CD4-positive, alpha-beta T cell treated with Interleukin-6 for 4 hours (primary cell): ENCODE results near the gene SWI5.
"Not testable (repeated sequence)": the region's sequence is repeated elsewhere in the genome, so short reads cannot be mapped to it uniquely, and the experiment has no call there.

Experiments used
- DNase-seq: peaks from one replicate; pipeline ENCODE4 v3.0.0-alpha.2; 2020; ENCODE audit warnings: mixed read lengths

The SWI5 gene

GRCh38 chr9:128276008-128276573 is at the start of gene SWI5:
Gene SWI5, plus strand, starts transcription at chr9:128276276.
- DNase-seq, result peak; percentile 100

GRCh38 chr9:128226412-128226801 is 49.7 kb upstream of the SWI5 start:
- no peak for DNase-seq

- not testable (repeated sequence) for DNase-seq
Measured at GRCh38 chr9:128230897-128231296, 45.2 kb upstream of the SWI5 start.

GRCh38 chr9:128231638-128232527 is 44.2 kb upstream of the SWI5 start:
- no peak for DNase-seq

GRCh38 chr9:128232528-128233428 is 43.3 kb upstream of the SWI5 start:
- DNase-seq, result no peak

- no peak for DNase-seq
Measured at GRCh38 chr9:128233817-128234406, 42.2 kb upstream of the SWI5 start.

- DNase-seq, result no peak
Measured at GRCh38 chr9:128242124-128242523, 34.0 kb upstream of the SWI5 start.

- no peak for DNase-seq
Measured at GRCh38 chr9:128242828-128243214, 33.3 kb upstream of the SWI5 start.

GRCh38 chr9:128243215-128244018 is 32.7 kb upstream of the SWI5 start:
- no peak for DNase-seq

- DNase-seq, result no peak
Measured at GRCh38 chr9:128244091-128244836, 31.8 kb upstream of the SWI5 start.

- no peak for DNase-seq
Measured at GRCh38 chr9:128244837-128245231, 31.2 kb upstream of the SWI5 start.

- no peak for DNase-seq
Measured at GRCh38 chr9:128245421-128246151, 30.5 kb upstream of the SWI5 start.

- DNase-seq, result no peak
Measured at GRCh38 chr9:128246471-128246870, 29.6 kb upstream of the SWI5 start.

- no peak for DNase-seq
Measured at GRCh38 chr9:128247226-128247803, 28.8 kb upstream of the SWI5 start.

- DNase-seq, result no peak
Measured at GRCh38 chr9:128249558-128249907, 26.5 kb upstream of the SWI5 start.

- DNase-seq, result peak; percentile 98
Measured at GRCh38 chr9:128249908-128250838, 25.9 kb upstream of the SWI5 start.

GRCh38 chr9:128250839-128251731 is 25.0 kb upstream of the SWI5 start:
- DNase-seq, result no peak

- DNase-seq, result no peak
Measured at GRCh38 chr9:128251732-128252100, 24.4 kb upstream of the SWI5 start.
